SK-N-DZ (cell line): ENCODE measurements around the gene LCP2.

Source experiments
- DNase-seq: peaks from one replicate; pipeline ENCODE4 v3.0.0-alpha.2; 2015; ENCODE audit warnings: low spot score

LCP2 gene

GRCh38 chr5:170296935-170297588 lies 515 bp downstream of the LCP2 start:
- DNase-seq = no peak

- DNase-seq = no peak
These were observed 1.3 kb downstream of the LCP2 start for GRCh38 chr5:170296036-170296934.

GRCh38 chr5:170294556-170294955 lies 3.0 kb downstream of the LCP2 start:
- no peak for DNase-seq

- no peak for DNase-seq
These were observed 3.5 kb downstream of the LCP2 start for GRCh38 chr5:170294057-170294456.

- DNase-seq = no peak
These were observed 4.3 kb downstream of the LCP2 start for GRCh38 chr5:170293273-170293672.

- DNase-seq = no peak
These were observed 5.1 kb downstream of the LCP2 start for GRCh38 chr5:170292179-170293104.

GRCh38 chr5:170290498-170290897 lies 7.1 kb downstream of the LCP2 start:
- DNase-seq = no peak

GRCh38 chr5:170289764-170290163 lies 7.8 kb downstream of the LCP2 start:
- no peak for DNase-seq

- no peak for DNase-seq
These were observed 8.5 kb downstream of the LCP2 start for GRCh38 chr5:170289121-170289520.

GRCh38 chr5:170288551-170288950 lies 9.0 kb downstream of the LCP2 start:
- no peak for DNase-seq

- no peak for DNase-seq
These were observed 9.4 kb downstream of the LCP2 start for GRCh38 chr5:170288151-170288550.

GRCh38 chr5:170287532-170287931 lies 10.0 kb downstream of the LCP2 start:
- DNase-seq = no peak

GRCh38 chr5:170286386-170286925 lies 11.1 kb downstream of the LCP2 start:
- DNase-seq = no peak

GRCh38 chr5:170285181-170285580 lies 12.4 kb downstream of the LCP2 start:
- DNase-seq = no peak

GRCh38 chr5:170284231-170284630 lies 13.3 kb downstream of the LCP2 start:
- no peak for DNase-seq

- no peak for DNase-seq
These were observed 14.3 kb downstream of the LCP2 start for GRCh38 chr5:170283296-170283695.

- DNase-seq = no peak
These were observed 17.5 kb downstream of the LCP2 start for GRCh38 chr5:170280011-170280493.

- peak; percentile 26 for DNase-seq
These were observed 18.1 kb downstream of the LCP2 start for GRCh38 chr5:170279459-170279817.

GRCh38 chr5:170278611-170279458 lies 18.7 kb downstream of the LCP2 start:
- DNase-seq = no peak

- no peak for DNase-seq
These were observed 19.7 kb downstream of the LCP2 start for GRCh38 chr5:170277867-170278281.

GRCh38 chr5:170276140-170276539 lies 21.4 kb downstream of the LCP2 start:
- DNase-seq = no peak
